MM.1S (cell line): ENCODE measurements around the gene KRT76.

Source experiments
- EZH2 ChIP-seq: fragments of 300-600 bp; sonication (generic); optimal IDR thresholded peaks from 2 replicates; pipeline ENCODE3; 2017; ENCODE audit warnings: low read depth, mild to moderate bottlenecking, antibody characterized with exemption, low read length, mixed read lengths
- EZH2phosphoT487 ChIP-seq: fragments of 300-600 bp; sonication (generic); IDR thresholded peaks from 2 replicates; pipeline ENCODE4 v1.6.1; 2018; ENCODE audit warnings: antibody characterized with exemption, low read length
- TF ChIP-seq, protein P1 (sequence below): fragments of 300-600 bp; sonication (generic); IDR thresholded peaks from 2 replicates; pipeline ENCODE4 v1.5.1; 2016; ENCODE audit warnings: antibody characterized with exemption, low read length, mixed read lengths

DNA sequence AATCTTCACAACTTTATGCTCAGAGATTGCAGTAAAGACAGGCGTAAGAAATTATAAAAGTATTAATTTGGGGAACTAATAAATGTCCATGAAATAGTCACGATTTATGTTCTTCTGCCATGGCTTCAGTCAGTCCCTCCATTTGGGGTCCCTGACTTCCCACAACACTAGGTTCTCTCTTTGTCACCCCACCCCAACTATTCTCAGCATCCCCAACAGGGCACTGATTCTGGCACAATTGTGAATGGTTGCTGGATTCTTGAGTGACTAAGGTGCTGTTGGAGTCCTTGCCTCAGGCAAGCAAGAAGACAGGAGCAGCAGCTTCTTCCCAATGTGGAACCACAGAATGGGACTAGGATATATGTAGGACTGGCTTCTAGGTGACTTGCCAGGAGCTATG lies 15.3 kb downstream of the KRT76 start:
- TF ChIP-seq, protein P1, sequence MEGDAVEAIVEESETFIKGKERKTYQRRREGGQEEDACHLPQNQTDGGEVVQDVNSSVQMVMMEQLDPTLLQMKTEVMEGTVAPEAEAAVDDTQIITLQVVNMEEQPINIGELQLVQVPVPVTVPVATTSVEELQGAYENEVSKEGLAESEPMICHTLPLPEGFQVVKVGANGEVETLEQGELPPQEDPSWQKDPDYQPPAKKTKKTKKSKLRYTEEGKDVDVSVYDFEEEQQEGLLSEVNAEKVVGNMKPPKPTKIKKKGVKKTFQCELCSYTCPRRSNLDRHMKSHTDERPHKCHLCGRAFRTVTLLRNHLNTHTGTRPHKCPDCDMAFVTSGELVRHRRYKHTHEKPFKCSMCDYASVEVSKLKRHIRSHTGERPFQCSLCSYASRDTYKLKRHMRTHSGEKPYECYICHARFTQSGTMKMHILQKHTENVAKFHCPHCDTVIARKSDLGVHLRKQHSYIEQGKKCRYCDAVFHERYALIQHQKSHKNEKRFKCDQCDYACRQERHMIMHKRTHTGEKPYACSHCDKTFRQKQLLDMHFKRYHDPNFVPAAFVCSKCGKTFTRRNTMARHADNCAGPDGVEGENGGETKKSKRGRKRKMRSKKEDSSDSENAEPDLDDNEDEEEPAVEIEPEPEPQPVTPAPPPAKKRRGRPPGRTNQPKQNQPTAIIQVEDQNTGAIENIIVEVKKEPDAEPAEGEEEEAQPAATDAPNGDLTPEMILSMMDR, result no peak
- TF ChIP-seq EZH2phosphoT487, result no peak
- TF ChIP-seq EZH2, result no peak
